GM18867 (cell line): ENCODE measurements around the gene TRIM8.

ENCODE experiments used
- ATAC-seq: cut with Tn5 transposase; IDR thresholded peaks from one replicate; pipeline ENCODE4 v1.9.1; 2021; ENCODE audit warnings: mild to moderate bottlenecking, moderate library complexity; ENCODE audit not compliant: unreplicated experiment

The TRIM8 gene

GRCh38 chr10:102644066-102644645 lies at the start of gene TRIM8:
Gene TRIM8, plus strand, starts transcription at chr10:102644479. Its CDS starts 139 bp downstream, at chr10:102644618.
- peak; percentile 13 for ATAC-seq

- no peak for ATAC-seq
Observed at GRCh38 chr10:102595293-102595692, 49.0 kb upstream of the TRIM8 start.

GRCh38 chr10:102595897-102596296 lies 48.4 kb upstream of the TRIM8 start:
- no peak for ATAC-seq

- ATAC-seq, result no peak
Observed at GRCh38 chr10:102596506-102596971, 47.7 kb upstream of the TRIM8 start.

DNA sequence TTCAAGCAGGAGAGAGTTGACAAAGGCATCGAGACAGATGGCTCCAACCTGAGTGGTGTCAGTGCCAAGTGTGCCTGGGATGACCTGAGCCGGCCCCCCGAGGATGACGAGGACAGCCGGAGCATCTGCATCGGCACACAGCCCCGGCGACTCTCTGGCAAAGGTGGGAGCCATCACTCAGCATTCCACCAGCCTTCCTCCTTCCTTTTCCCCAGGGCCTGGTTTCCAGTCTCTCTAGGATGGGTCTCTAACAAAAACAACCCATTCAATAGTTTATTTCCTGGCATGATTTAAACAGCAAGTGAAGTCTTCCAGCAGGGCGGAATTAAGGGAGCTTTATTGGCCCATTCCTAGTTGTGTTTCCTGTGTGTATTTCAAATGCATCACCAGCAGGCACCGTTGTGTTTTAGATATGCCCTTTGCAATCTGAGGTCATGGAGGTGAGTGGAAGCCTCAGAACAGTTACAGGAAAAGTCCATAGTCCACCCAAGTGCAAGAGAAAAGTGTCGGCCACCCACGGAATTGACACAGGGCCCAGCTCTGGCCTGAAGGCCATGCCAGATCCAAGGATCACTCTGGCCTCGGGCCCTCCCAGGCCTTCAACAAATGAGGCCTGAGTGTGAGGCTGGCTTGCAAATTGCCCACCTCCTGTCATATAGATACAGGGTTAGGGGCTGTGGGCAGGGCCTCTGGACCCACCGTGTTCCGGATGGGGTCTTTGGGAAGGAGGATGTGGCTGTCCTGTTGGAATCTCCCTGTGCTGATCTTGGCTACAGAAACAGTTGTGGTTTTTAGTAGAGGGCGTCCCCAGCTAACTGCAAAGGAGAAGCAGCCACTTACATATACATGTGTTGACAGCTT lies 46.9 kb upstream of the TRIM8 start:
- ATAC-seq, result no peak

GRCh38 chr10:102598243-102598642 lies 46.0 kb upstream of the TRIM8 start:
- no peak for ATAC-seq

DNA sequence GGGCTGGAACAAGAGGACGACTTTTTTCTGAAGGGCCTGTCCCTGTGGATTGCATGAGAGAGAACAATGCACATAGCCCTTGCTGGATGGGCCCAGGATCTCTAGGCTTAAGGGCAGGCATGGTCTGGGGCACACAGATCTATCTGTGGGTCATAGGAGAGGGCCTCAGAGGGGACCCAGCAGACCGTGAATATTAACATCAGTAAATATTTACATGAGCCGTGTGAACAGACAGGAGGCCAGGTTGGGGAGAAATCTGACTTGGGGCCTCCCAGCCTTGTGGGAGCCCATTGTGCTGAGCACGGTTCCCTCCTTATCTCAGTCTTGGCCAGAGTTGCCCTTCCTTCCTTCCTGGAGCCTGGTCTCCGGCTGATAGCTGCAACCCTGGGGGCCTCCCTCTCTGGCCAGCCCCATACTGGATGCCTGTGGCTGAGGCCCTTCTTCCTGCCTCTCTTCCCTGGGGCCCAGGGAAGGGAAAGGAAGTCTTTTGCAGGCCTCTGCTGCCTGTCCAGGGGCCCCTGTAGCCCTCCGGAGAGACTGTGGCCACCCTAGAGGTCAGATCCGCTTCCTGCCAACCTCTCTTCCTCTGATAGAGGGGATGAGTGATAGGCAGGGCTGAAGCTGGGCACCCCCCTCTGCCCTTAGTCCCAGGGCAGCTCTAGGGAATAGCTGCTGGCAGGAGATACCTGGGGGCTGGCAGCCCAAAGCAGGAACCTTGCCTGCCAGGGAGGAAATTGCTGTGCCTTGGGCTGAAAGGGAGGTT lies 44.5 kb upstream of the TRIM8 start:
- ATAC-seq, result no peak

DNA sequence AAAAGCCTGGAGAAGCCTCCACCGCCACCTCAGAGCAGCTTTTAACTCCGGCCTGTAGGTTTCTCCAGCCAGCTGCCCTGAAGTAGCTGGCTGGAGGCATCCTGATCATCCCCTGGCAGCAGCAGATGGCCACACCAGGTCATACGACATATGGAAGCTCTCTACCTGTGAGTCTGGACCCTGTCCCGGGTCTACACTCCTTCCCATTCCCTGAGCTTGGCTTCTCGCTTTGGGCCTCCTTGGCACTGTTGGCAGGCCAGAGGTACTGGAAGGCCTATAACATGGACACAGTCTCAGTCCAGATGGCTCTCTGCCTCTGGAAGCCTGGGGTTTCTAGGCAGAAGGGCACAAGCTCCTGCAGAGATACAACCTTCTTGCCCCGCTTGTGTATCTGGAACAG lies 43.5 kb upstream of the TRIM8 start:
- no peak for ATAC-seq

DNA sequence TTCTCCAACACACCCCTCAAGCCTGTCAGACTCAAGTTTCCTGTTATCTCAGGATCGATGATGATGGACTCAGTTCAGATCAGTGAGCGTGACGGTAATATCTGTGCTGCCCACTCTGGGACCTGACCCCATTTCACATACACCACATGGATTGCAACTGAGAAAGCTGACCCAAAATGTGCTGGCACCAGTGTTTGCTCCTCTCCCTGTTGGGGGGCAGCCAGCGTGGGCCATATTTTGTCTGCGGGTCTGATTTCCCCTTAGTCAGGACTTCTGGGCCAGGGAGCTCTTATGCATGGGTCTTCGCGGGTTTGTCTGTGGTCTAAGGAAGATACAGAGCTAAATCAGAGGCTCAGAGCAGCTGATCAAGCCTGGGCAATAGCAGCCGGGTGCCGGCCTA lies 42.6 kb upstream of the TRIM8 start:
- ATAC-seq, result no peak

DNA sequence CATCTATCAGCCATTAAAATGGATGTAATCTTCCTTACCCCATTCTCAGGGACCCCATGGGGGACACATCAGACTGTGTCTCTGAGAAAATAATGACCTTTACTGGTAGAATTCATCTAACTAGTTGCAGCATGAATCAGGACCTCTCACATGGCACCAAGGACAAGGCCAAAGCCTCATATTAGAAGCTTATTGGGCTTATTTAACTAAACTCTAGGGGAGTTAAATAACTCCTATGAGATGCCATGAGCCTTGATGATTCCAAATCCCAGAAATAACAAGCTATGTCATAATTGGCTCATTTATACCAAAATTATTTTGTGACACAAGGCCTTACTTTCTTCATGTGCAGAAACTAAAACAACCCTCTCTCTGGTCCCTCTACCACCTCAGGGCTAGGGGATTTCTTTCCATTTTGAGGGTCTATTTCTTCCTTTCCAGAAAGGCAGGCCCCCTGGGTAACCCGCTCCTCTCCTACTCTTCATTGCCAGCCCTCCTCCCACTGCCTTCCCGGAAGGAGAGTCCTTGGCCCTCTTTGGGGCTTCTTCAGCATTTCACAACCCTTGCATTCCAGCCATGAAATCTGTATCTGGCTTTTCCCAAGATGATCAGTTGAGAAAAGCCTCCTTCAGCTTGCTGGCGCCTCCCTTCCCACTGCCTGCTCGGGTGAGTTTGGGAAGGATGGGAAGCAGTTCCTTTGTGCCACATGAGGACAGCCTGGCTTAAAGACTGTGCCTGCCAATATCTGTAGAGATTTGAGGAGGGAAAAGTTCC lies 41.8 kb upstream of the TRIM8 start:
- ATAC-seq, result no peak

GRCh38 chr10:102603946-102604345 lies 40.3 kb upstream of the TRIM8 start:
- ATAC-seq, result no peak

DNA sequence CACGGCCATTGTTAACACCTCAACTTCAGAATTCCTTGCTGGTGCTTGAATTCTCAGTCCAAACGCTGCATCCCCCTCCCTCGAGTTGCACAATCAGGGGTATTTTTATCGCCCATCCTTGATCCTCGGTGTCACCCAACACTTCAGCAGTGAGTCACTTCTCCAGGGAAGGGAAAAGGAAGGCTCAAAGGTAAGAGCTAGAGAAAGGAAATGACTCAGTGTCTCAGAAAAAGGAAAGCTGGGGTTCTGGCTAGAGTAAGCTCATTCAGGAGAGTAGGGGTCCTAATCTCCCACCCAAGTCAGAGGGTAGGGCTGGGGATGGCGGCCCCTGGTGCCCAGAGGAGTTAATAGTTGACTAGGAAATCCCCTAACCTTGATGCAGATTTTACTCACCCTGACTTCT lies 39.8 kb upstream of the TRIM8 start:
- no peak for ATAC-seq

DNA sequence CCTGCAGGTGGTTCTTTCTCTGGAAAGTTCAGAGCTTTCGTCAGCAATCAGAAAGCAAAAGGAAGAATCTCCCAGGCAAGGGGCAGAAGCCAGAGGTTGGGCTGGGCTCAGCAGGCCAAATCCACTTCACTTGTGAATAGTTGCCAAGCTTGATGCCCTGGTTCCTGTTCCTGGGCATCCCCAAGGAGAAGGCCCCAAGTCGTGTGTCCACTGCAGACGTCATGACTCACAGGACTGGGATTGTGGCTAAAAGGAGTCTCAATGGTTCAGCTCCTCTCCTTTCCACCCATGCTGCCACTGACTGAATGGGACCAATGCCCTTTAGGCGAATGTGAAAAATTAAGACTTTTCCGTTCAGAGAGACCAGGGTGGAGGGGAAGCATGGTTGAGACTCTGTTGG lies 38.6 kb upstream of the TRIM8 start:
- no peak for ATAC-seq

- no peak for ATAC-seq
Observed at GRCh38 chr10:102608487-102608886, 35.8 kb upstream of the TRIM8 start.

GRCh38 chr10:102610441-102610887 lies 33.8 kb upstream of the TRIM8 start:
- ATAC-seq, result no peak

GRCh38 chr10:102611514-102612087 lies 32.7 kb upstream of the TRIM8 start:
- ATAC-seq, result no peak

GRCh38 chr10:102612964-102613275 lies 31.4 kb upstream of the TRIM8 start:
- no peak for ATAC-seq

- no peak for ATAC-seq
Observed at GRCh38 chr10:102613286-102613685, 31.0 kb upstream of the TRIM8 start.

- ATAC-seq, result no peak
Observed at GRCh38 chr10:102613785-102614184, 30.5 kb upstream of the TRIM8 start.

- no peak for ATAC-seq
Observed at GRCh38 chr10:102614888-102615287, 29.4 kb upstream of the TRIM8 start.

DNA sequence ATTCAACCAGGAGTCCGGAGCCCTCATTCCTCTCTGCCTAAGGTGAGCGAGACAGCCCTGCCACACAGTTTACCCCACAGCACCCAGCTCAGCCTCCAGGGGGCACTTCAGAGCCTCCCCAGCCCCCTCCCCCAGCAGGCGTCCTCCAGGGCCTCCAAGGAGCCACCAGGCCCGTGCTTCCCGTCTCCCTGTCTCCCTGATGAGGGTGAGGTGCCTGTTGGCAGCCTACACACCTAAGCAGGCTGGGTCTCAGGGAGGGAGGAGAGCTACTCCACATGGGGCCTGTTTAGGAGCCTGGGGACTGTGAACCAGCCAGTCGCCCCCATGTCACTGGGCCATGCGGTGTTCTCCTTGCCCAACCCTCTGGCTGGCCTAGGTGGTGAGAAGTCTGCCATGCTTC lies 28.9 kb upstream of the TRIM8 start:
- no peak for ATAC-seq
